NCI-H524 (cell line): ENCODE results near the gene HPS3.
"Not testable (repeated sequence)": the region's sequence is repeated elsewhere in the genome, so short reads cannot be mapped to it uniquely, and the experiment has no call there.

Experiments used
- DNase-seq, 2 experiments: peaks; one replicate each; lab custom pipeline; 2025; lab: John Stamatoyannopoulos, UW

HPS3 gene, protein sequence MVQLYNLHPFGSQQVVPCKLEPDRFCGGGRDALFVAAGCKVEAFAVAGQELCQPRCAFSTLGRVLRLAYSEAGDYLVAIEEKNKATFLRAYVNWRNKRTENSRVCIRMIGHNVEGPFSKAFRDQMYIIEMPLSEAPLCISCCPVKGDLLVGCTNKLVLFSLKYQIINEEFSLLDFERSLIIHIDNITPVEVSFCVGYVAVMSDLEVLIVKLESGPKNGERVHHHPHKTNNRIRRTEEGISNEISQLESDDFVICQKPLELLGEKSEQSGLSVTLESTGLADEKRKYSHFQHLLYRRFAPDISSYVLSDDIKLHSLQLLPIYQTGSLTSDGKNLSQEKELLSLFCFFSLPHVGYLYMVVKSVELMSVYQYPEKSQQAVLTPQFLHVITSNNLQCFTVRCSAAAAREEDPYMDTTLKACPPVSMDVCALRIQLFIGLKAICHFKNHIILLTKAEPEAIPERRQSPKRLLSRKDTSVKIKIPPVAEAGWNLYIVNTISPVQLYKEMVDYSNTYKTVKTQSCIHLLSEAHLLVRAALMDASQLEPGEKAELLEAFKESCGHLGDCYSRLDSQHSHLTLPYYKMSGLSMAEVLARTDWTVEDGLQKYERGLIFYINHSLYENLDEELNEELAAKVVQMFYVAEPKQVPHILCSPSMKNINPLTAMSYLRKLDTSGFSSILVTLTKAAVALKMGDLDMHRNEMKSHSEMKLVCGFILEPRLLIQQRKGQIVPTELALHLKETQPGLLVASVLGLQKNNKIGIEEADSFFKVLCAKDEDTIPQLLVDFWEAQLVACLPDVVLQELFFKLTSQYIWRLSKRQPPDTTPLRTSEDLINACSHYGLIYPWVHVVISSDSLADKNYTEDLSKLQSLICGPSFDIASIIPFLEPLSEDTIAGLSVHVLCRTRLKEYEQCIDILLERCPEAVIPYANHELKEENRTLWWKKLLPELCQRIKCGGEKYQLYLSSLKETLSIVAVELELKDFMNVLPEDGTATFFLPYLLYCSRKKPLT

DNA sequence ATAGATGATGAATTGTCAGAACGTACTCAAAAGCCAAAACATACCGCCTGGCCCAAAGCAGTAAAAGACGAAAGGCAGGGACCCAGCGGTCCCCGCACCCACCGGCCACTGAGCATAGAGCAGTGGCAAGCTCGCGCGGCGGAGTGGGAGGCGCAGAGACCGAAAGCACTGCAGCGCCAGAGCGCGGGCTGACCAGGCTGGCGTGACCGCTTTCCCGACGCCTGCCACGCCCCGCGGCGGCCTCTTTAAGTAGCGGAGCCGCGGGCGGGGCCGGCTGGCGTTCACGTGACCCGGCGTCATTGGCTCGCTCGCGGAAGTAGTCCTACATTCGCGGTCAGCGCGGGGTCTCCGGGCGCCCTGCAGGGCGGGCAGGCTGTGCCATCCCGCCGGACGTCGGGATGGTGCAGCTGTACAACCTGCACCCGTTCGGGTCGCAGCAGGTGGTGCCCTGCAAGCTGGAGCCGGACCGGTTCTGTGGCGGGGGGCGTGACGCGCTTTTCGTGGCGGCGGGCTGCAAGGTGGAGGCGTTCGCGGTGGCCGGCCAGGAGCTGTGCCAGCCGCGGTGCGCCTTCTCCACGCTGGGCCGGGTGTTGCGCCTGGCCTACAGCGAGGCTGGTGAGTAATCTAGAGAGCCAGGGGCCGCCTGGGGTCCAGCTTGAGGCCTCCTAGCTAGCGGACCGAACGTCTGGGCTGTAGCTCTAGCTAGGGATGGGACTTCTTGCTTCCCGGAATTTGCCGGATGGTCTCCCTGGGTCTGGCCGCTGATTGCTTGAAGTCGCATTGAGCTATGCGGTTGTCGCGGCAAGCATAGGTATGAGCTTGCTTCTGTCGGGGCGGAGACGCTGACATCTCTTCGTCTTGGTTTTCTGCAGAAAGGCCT is at the start of gene HPS3:
Gene HPS3, plus strand, starts transcription at position 313 of the 880 bp plus-strand sequence. Its CDS starts 86 bp downstream, at position 399.
- DNase-seq = peak; percentile 88 to 95

DNA sequence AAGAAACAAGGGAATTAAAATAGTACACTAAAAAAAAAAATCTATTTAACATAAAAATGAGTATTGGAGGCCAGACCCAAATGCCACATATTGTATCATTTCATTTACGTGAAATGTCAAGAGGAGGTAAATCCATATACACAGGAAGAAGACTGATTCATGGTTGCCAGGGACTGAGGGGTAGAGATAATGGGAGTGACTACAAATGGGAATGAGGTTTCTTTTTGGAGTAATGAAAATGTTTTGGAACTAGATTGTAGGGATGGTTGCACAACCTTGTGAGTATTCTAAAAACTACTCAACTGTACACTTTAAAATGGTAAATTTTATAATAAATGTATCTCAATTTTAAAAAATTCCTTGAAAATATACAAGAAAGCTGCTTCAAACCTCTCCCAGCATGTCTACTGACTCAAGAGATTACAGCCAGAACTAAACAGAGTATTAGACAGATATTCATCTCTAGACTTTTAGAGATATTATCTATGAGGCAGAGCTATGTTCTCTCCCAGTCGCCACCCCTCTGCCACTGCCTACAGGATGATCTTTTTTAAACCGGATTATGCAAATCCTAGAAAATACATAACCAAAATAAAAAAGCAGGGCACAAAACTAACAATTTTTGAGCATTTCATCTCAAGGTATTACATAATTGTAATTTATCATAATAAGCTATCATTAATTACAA is 49.3 kb upstream of the HPS3 start:
- DNase-seq = peak in 1 of 2 experiments; percentile 3

DNA sequence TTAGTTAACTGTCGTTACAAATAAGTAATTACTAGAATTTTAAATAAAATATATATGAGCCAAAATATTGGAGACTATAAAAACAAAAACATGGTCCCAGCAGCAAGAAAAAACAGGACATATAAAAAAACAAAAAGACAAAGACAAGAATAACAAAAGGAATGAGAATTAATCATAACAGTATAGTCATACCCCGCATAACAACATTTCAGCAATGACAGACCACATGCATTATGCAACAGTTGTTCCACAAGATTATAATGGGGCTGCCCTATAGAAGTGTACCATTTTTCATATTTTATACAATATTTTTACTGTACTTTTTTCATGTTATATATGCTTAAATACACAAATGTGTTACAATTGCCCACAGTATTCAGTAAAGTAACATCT is 48.7 kb upstream of the HPS3 start:
- DNase-seq = no peak

DNA sequence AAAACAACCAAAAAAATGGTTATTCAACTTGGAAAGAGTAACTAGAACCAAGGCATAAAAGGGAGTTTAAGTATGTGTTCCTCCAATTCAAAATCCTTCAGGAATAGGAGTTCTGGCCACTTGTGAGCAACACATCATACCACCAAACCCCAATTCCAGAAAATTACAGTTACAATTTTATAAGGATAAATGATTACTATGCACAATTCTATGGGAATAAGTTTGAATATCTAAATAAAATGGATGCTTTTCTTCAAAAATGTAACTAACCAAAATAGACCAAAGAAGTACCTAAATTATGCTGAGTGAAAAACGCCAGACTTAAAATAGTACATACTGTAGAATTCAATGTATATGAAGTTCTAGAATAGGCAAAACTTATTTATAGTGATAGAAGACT is 47.7 kb upstream of the HPS3 start:
- no peak for DNase-seq

DNA sequence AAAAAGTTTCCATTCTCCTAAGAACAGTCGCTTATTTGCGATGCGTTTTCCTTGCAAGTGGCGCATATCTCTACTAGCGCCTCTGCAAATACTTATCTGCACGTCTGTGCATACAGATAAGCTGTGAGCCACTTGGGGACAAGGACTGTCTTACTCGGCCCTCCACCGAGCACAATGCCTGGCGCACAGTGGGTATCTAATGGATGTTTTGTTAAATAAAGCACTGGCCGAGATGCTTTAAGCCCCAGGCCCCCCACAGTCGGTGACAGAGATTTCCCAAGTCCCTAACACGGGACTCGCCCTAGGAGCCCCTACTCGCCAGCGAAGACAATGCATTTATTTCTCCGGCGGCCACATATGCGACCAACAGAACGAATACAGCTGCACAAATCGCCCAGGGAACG is 43.6 kb upstream of the HPS3 start:
- DNase-seq = peak; percentile 70 to 73

DNA sequence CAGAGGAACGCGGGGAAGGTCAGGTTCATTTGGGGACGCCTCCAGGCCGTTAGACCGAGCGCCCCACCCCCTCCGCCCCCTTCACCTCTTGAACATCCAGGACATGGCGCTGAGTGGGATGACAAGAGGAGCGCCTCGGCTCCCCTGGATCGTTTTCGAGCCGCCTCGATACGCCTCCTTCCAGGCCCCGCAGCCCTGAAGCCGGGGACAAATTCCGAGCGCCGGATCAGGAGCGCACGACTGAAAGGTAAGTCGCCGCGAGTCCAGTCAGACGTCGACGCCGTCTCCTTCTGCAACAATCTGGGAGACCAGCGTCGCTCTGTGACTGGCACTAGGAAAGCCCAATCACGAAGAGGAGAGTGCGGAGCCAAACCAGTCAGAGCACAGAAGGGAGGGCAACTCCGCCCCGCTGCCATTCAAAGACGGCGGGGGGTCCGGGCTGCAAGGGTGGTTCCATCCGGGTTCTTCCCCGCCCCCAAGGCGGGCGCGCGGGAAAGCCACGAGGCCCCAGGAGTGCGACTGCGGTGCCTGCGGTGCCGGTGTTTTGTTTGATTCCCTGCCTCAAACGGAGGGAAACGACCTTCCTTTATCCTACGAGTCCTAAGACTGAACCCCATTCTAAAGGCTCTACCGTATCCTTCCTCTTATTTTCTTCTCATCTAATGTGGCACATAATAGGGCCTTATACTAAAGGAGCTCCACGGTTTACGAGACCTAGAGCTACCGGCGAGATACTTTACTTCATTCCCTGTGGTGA is 43.0 kb upstream of the HPS3 start, which contains the start of gene HLTF:
Gene HLTF, minus strand, starts transcription at position 302 of the 757 bp plus-strand sequence. Its CDS starts 197 bp downstream, at position 105.
- DNase-seq = peak; percentile 97 to 99

DNA sequence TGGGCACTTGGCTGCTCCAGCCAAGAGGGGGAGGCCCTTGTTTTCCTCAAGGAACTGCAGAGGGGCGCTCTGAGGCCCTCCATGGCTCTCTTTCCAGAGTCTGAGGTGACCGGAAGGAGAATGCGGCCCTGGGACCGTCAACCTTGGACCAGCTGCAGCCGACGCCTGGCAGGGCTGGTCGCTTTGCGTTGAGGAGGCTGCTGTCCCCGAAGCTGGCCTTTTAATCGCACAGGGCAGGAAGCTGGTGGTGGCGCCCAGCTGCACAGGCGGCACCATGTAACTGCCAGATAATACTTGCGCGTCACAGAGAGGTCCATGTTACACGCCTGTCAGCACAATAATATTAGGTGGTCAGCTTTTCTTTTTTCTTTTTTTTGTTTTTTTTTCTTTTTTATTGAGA is 42.2 kb upstream of the HPS3 start:
- DNase-seq = peak in 1 of 2 experiments; percentile 16

DNA sequence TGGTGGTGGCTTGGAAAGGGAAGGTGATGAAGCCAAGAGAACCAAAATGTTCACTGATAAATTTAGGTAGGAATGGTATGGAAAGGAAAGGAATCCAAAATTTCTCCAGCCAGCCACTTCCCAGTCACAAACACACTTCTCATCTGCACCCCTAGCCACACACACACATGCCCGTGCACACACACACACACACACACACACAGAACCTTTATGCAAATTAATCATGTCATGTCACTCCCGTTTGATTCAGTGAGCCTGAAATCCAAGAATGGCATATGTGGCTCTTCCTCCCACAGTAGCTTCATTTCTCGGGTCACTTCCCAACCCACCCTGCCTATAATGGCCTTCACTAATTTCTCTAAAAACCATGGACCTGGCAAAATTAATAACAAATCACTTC is 40.0 kb upstream of the HPS3 start:
- no peak for DNase-seq

DNA sequence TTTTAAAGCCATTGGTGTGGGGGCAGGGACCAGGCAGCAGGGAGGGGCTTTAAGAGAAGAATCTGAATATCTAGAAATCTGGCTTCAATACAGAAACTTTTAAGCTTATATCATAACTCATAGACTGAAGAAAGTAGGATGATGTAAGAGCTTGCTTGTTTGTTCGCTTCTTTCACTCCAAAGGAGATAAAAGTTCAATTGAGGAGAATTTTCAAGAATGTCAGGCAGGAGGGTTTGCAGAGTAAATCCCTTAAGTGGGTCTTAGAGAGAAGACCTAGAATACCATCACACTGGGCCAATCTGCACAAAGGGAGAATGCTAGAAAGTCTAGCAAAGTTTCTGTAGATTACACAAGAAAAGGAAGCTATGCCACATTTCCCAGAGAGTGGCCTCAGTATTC is 39.0 kb upstream of the HPS3 start:
- DNase-seq = no peak

DNA sequence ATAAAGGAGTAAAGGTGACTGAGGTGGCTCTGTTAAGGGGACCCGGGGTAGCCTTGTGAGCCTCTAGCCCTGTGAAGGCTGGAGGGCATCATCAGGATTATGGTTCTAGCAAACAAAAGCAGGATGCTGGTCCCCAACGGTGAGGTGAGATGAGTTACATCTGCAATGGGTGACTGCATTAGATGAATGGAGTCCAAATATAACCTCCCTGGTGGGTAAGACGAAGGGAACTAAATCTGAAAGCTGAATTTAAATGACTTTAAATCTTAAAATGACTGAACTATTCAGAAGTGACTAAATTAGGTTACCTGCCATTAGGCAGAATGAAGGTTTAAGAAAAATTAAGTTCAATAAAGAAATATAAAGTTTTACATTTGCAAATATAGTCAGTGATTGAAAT is 38.5 kb upstream of the HPS3 start:
- no peak for DNase-seq

DNA sequence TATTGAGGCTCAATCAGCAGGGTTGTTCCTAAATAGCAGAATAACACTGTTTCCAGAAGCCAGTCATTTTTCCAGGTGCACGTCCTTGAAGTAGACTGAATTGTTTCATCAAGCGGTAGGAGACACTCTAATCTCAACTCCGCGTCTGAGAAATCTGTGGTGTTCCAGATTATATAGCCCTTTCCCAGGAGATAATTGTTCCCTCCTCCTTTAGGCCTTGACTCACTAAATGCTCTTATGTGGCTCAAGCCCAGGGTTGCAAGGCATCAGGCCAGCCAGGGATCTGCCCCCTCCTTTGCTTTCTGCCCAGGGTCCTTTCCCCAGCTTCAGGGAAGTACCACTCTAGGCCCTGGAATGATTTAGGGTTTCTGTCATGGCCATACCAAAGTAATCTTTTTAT is 37.5 kb upstream of the HPS3 start:
- no peak for DNase-seq

DNA sequence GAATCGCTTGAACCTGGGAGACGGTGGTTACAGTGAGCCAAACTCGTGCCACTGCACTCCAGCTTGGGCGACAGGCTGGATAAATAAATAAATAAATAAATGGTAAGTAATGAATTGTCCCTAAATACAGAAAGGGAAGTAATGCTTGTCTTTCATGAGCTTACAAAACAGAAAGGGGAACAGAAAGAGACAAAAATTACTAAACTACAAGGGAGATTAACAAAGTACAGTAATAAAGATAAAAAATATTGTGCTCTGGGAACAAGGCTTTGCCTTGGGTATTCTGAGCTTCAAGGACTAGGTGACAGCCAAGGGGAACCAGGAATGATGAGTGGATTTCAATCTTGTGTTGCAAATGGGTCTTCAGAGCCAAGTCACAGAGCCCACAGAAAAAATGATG is 34.0 kb upstream of the HPS3 start:
- no peak for DNase-seq

DNA sequence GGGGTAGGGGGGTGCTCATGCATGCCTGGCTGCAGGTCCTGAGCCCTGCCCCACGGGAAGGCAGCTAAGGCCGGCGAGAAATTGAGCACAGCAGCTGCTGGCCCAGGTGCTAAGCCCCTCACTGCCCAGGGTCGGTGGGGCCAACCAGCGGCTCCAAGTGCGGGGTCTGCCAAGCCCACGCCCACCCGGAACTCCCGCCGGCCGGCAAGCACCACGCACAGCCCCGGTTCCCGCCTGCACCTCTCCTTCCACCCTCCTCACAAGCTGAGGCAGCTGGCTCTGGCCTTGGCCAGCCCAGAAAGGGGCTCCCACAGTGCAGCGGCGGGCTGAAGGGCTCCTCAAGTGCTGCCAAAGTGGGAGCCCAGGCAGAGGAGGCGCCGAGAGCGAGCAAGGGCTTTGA is 31.5 kb upstream of the HPS3 start:
- DNase-seq = not testable (repeated sequence)

DNA sequence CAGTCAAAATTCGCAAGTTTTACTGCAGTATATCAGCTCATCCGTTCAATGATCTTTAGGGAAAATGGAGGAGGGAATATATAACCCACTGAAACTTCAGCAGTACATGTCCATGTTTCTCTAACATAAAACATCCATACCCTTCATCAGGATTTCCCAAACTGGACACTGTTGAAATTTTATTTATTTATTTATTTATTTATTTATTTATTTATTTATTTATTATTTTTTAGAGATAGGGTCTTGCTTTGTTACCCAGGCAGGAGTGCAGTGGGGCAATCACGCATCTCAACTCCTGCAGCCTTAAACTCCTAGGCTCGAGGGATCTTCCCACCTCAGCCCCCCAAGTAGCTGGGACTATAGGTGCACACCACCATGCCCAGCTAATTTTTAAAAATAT is 28.3 kb upstream of the HPS3 start:
- DNase-seq = no peak

DNA sequence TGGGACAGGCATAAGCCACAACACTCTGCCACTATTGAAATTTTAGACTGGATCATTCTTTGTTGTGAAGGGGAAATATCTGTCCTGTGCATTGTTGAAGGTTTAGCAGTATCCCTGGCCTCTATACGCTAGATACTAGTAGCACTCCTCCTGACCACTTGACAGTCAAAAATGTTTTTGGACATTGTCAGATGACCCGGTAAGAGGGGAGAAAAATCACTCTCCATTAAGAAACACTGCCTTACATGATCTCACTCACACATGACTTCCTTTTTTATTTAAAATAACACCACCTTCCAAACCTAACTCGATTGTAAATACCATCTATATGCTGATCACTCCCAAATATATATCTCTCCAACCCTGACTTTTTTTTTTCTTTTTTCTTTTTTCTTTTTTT is 27.8 kb upstream of the HPS3 start:
- DNase-seq = no peak

DNA sequence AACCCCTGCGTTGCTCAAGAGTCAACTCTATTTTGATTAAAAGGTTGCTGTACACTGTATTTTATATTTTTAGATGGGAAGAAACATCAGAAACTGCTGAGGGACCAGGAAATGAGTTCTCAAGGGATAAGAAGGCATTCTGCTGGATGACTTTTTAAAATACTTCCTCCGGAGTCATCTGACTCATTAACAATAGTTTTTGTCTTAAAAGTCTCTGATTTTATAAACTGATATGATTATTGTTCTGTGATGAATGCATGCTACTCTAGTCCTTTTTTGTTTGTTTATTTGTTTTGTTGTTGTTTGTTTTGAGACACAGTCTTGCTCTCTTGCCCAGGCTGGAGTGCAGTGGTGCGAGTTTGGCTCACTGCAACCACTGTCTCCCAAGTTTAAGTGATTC is 25.0 kb upstream of the HPS3 start:
- DNase-seq = no peak

DNA sequence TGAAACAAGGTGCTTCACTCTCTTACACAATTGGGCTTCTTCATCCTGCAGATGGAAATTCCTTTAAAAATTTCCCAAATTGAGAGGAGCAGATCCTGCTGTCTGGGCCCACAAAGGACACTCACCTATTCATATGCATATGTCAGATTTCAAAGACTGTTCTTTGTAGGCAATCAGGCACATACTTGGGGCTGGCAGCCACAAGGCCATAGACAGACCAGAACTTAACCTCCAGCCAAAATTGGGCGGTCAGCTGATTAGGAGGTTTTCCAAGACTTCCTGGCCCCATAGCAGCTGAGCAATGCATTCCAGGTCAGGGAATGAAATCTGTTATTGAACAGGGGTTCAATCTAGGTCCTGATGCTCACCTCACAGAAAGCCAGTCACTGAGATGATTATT is 15.0 kb upstream of the HPS3 start:
- DNase-seq = no peak

DNA sequence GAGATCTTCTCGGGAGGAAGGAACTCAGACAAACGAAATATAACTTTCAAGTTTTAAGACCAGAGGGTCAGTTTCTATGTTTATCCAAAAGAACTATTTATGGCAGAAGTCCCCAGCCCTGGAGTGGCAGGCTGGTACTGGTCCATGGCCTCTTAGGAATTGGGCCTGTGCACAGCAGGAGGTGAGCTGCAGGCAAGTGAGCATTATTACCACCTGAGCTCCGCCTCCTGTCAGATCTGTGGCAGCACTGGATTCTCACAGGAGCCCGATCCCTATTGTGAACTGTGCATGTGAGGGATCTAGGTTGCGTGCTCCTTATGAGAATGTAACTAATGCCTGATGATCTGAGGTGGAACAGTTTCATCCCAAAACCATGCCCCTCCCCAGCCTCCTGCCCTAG is 14.3 kb upstream of the HPS3 start:
- DNase-seq = no peak

DNA sequence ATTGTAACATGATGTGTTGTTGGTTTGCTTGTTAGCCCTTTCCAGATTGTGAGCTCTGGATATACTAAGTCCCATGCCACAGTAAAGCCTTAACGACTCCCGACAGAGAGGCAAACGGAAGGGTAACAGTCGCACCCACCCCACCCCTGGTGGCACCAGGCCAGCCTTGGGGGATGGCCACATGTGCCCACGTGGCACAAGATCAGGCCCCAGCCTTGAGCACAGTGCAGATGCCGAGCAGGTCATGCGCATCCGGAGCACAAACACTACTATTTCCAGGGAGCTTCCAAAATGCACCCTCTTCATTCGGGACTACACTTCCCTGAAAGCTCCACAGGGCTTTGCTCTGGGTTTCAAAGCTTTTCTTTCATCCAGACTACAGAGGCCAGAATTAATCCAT is 10.7 kb upstream of the HPS3 start:
- DNase-seq = no peak

DNA sequence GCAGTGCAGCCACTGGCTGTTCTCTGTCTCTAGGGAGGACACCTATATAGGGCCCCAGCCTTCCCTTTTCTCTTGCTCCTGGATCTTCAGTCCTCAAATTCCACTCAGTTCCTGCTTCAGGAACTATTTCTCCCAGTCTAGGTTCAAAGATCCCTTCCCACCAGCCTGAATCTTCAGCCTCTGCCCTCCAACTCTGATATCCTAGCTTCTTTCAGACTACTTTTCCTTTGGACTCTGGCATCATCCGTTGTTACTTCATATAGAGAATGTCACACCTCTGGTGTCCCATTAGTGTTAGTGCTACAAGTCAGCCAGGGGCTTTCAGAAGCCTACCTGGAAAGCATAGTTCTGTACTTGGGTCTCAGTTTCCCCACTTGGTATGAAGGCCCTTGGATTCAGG is 10.0 kb upstream of the HPS3 start:
- DNase-seq = no peak
